Measurements from ENCODE around the gene PFAS. TPM values are rescaled to one million over a fixed set of nuclear protein-coding genes. Genes with fewer than 3 reads are reported as not detected.

The PFAS gene
- total RNA-seq, 4 donors from 2014 or later, result 8.7 to 23.0 (median 17.9) TPM

GRCh38 chr17:8290043-8290442 is 41.0 kb downstream of the PFAS start:
- no peak overlapping the region for H3K27ac ChIP-seq
- H3K4me3 ChIP-seq, result no peak overlapping the region
- intact Hi-C loops (cut with DNase I), result no loop called here
- no peaks in the 10 kb centered on the region for H3K36me3 ChIP-seq
- 67 to 70% methylated on average over 2 to 3 of the region's 3 CpGs for WGBS, 2 donors
- H3K27me3 ChIP-seq, result no peaks in the 10 kb centered on the region
- no peak for DNase-seq
- H3K9me3 ChIP-seq, result no peaks in the 10 kb centered on the region
- TF ChIP-seq CTCF (IDR thresholded peaks at IDR 0.05) (no peak), POLR2A (IDR thresholded peaks at IDR 0.05) (no peak)
- H3K4me1 ChIP-seq, result peaks cover 15 to 46% (median 20%) of the 10 kb centered on the region in 3 donors

GRCh38 chr17:8292639-8293395 is 43.7 kb downstream of the PFAS start:
- DNase-seq, result no peak
- no peak overlapping the region for H3K4me3 ChIP-seq
- H3K9me3 ChIP-seq, result no peaks in the 10 kb centered on the region
- H3K4me1 ChIP-seq, result peaks cover 11 to 53% (median 17%) of the 10 kb centered on the region in 3 donors
- 72 to 80% methylated on average over 5 of the region's 5 CpGs for WGBS, 2 donors
- no peak overlapping the region for H3K27ac ChIP-seq
- TF ChIP-seq POLR2A (IDR thresholded peaks at IDR 0.05), result no peak
- no peak for TF ChIP-seq CTCF (IDR thresholded peaks at IDR 0.05)
- no peaks in the 10 kb centered on the region for H3K36me3 ChIP-seq
- no peaks in the 10 kb centered on the region for H3K27me3 ChIP-seq
- intact Hi-C loops (cut with DNase I), result no loop called here

GRCh38 chr17:8294361-8294760 is 45.3 kb downstream of the PFAS start:
- 88 to 100% methylated on average over 3 to 5 of the region's 9 CpGs for WGBS, 2 donors
- no peak for DNase-seq
- H3K9me3 ChIP-seq, result no peaks in the 10 kb centered on the region
- no peak overlapping the region for H3K4me3 ChIP-seq
- H3K27me3 ChIP-seq, result no peaks in the 10 kb centered on the region
- peak overlapping the region in 2 of 4 donors; percentile 95 to 97 for H3K27ac ChIP-seq
- TF ChIP-seq POLR2A (IDR thresholded peaks at IDR 0.05), result no peak
- peaks cover 9 to 37% (median 12%) of the 10 kb centered on the region in 3 donors for H3K4me1 ChIP-seq
- intact Hi-C loops (cut with DNase I), result no loop called here
- no peaks in the 10 kb centered on the region for H3K36me3 ChIP-seq

- Histone ChIP-seq H3K9me3 (no peaks in the 10 kb centered on the region), H3K27me3 (no peaks in the 10 kb centered on the region), H3K4me3 (peak overlapping the region; percentile 45 to 90 (median 70)), H3K36me3 (no peaks in the 10 kb centered on the region), H3K27ac (peak overlapping the region; percentile 91 to 97 (median 96)), H3K4me1 (peaks cover 4 to 32% (median 8%) of the 10 kb centered on the region in 3 donors)
- WGBS, 2 donors, result 7 to 9% methylated on average over 14 to 15 of the region's 15 CpGs
- intact Hi-C loops (cut with DNase I), result no loop called here
- no peak for DNase-seq
- no peak for TF ChIP-seq CTCF (IDR thresholded peaks at IDR 0.05)
- TF ChIP-seq POLR2A (IDR thresholded peaks at IDR 0.05), result no peak
These were observed 45.8 kb downstream of the PFAS start for GRCh38 chr17:8294814-8295316.

- Histone ChIP-seq H3K4me3 (no peak overlapping the region), H3K9me3 (no peaks in the 10 kb centered on the region), H3K36me3 (no peaks in the 10 kb centered on the region), H3K27me3 (no peaks in the 10 kb centered on the region), H3K27ac (no peak overlapping the region), H3K4me1 (peaks cover 0 to 10% (median 0%) of the 10 kb centered on the region in 3 donors)
- TF ChIP-seq CTCF (IDR thresholded peaks at IDR 0.05), result no peak
- intact Hi-C loops (cut with DNase I), result no loop called here
- 55 to 58% methylated on average over 3 of the region's 3 CpGs for WGBS, 2 donors
- no peak for DNase-seq
These were observed 51.1 kb downstream of the PFAS start for GRCh38 chr17:8300226-8300625.

Measured in esophagus squamous epithelium (tissue), 5 donors.